ENCODE measurements around the gene KLHL4. TPM values are rescaled to one million over a fixed set of nuclear protein-coding genes. Genes with fewer than 3 reads are reported as not detected.

Gene KLHL4
- total and polyA plus RNA-seq, 2 of the 8 experiments (the other 6 are each of a cell fraction or from before 2014, with no cell fraction given) = 8.8 to 16.0 TPM

DNA sequence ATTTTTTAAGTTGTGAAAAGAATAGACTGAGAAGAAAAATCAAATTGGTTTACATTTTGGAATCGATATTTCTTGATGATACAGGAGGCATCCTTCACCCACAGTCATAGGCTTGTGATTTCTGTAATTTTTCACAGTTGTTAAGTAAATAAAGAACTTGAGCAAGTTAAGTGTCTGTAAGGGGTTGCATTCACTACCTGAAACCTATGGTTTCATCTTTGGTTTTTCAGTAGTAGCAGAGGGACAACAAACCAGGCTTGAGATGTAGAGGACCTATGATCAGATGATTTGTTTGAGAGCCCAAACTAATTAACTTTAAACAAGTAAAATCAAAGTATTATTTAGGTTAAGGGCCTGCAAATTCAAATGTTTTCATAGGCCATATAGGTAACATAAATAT, 175.6 kb downstream of the KLHL4 start (continued):
- TF ChIP-seq, protein P1, sequence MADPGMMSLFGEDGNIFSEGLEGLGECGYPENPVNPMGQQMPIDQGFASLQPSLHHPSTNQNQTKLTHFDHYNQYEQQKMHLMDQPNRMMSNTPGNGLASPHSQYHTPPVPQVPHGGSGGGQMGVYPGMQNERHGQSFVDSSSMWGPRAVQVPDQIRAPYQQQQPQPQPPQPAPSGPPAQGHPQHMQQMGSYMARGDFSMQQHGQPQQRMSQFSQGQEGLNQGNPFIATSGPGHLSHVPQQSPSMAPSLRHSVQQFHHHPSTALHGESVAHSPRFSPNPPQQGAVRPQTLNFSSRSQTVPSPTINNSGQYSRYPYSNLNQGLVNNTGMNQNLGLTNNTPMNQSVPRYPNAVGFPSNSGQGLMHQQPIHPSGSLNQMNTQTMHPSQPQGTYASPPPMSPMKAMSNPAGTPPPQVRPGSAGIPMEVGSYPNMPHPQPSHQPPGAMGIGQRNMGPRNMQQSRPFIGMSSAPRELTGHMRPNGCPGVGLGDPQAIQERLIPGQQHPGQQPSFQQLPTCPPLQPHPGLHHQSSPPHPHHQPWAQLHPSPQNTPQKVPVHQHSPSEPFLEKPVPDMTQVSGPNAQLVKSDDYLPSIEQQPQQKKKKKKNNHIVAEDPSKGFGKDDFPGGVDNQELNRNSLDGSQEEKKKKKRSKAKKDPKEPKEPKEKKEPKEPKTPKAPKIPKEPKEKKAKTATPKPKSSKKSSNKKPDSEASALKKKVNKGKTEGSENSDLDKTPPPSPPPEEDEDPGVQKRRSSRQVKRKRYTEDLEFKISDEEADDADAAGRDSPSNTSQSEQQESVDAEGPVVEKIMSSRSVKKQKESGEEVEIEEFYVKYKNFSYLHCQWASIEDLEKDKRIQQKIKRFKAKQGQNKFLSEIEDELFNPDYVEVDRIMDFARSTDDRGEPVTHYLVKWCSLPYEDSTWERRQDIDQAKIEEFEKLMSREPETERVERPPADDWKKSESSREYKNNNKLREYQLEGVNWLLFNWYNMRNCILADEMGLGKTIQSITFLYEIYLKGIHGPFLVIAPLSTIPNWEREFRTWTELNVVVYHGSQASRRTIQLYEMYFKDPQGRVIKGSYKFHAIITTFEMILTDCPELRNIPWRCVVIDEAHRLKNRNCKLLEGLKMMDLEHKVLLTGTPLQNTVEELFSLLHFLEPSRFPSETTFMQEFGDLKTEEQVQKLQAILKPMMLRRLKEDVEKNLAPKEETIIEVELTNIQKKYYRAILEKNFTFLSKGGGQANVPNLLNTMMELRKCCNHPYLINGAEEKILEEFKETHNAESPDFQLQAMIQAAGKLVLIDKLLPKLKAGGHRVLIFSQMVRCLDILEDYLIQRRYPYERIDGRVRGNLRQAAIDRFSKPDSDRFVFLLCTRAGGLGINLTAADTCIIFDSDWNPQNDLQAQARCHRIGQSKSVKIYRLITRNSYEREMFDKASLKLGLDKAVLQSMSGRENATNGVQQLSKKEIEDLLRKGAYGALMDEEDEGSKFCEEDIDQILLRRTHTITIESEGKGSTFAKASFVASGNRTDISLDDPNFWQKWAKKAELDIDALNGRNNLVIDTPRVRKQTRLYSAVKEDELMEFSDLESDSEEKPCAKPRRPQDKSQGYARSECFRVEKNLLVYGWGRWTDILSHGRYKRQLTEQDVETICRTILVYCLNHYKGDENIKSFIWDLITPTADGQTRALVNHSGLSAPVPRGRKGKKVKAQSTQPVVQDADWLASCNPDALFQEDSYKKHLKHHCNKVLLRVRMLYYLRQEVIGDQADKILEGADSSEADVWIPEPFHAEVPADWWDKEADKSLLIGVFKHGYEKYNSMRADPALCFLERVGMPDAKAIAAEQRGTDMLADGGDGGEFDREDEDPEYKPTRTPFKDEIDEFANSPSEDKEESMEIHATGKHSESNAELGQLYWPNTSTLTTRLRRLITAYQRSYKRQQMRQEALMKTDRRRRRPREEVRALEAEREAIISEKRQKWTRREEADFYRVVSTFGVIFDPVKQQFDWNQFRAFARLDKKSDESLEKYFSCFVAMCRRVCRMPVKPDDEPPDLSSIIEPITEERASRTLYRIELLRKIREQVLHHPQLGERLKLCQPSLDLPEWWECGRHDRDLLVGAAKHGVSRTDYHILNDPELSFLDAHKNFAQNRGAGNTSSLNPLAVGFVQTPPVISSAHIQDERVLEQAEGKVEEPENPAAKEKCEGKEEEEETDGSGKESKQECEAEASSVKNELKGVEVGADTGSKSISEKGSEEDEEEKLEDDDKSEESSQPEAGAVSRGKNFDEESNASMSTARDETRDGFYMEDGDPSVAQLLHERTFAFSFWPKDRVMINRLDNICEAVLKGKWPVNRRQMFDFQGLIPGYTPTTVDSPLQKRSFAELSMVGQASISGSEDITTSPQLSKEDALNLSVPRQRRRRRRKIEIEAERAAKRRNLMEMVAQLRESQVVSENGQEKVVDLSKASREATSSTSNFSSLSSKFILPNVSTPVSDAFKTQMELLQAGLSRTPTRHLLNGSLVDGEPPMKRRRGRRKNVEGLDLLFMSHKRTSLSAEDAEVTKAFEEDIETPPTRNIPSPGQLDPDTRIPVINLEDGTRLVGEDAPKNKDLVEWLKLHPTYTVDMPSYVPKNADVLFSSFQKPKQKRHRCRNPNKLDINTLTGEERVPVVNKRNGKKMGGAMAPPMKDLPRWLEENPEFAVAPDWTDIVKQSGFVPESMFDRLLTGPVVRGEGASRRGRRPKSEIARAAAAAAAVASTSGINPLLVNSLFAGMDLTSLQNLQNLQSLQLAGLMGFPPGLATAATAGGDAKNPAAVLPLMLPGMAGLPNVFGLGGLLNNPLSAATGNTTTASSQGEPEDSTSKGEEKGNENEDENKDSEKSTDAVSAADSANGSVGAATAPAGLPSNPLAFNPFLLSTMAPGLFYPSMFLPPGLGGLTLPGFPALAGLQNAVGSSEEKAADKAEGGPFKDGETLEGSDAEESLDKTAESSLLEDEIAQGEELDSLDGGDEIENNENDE (IDR thresholded peaks at IDR 0.05; ENCODE audit: insufficient replicate concordance, low read length) = no peak
- no peak for TF ChIP-seq RNF2 (IDR thresholded peaks at IDR 0.05; ENCODE audit: borderline replicate concordance, low read depth, low read length, missing control alignments, poor library complexity, severe bottlenecking)
- TF ChIP-seq JUN (IDR thresholded peaks at IDR 0.05; ENCODE audit: low read depth, low read length) = no peak
- TF ChIP-seq RFX5 (IDR thresholded peaks at IDR 0.05; ENCODE audit: borderline replicate concordance, low read depth, low read length) = no peak
- no peak for TF ChIP-seq KDM1A (IDR thresholded peaks at IDR 0.05; ENCODE audit: borderline replicate concordance, low read length)
- TF ChIP-seq HDAC2 (IDR thresholded peaks at IDR 0.05; ENCODE audit: borderline replicate concordance in 1 of 2, low read depth in 2 of 2, low read length in 2 of 2) = no peak
- TF ChIP-seq BACH1 (IDR thresholded peaks at IDR 0.05; ENCODE audit: low read length) = no peak
- no peak for TF ChIP-seq POLR2A (IDR thresholded peaks at IDR 0.05; ENCODE audit: control extremely low read depth in 1 of 2, low read depth in 2 of 2, low read length in 2 of 2)
- no peak for TF ChIP-seq CTBP2 (IDR thresholded peaks at IDR 0.05; ENCODE audit: borderline replicate concordance, insufficient read depth, insufficient read length, low read length)
